Measurements from ENCODE around the gene PARD3B.

DNA sequence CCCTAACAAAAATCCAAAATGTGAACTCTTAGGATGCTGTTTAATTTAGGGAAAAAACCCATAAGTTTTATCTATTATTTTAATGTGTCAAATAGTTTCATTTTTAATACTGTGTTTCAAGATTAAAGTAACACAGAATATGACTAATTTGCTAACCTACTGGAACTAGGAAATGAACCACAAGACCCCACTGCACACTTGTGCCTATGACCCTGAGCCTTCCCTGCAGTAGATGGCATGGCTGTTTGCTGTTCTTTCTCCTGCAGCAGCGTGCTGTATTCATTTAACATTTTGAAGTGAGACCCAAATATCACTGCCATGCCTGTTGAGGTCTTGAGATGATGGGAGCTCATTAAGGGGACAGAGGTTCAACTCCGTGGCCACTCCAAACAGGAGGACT, 571.9 kb downstream of the PARD3B start:
- TF ChIP-seq TBP (IDR thresholded peaks at IDR 0.05; ENCODE audit: low read depth, low read length): no peak
- TF ChIP-seq NANOG (IDR thresholded peaks at IDR 0.05; ENCODE audit: insufficient read depth, low read depth, low read length, poor library complexity, severe bottlenecking): no peak
- TF ChIP-seq, protein P1, sequence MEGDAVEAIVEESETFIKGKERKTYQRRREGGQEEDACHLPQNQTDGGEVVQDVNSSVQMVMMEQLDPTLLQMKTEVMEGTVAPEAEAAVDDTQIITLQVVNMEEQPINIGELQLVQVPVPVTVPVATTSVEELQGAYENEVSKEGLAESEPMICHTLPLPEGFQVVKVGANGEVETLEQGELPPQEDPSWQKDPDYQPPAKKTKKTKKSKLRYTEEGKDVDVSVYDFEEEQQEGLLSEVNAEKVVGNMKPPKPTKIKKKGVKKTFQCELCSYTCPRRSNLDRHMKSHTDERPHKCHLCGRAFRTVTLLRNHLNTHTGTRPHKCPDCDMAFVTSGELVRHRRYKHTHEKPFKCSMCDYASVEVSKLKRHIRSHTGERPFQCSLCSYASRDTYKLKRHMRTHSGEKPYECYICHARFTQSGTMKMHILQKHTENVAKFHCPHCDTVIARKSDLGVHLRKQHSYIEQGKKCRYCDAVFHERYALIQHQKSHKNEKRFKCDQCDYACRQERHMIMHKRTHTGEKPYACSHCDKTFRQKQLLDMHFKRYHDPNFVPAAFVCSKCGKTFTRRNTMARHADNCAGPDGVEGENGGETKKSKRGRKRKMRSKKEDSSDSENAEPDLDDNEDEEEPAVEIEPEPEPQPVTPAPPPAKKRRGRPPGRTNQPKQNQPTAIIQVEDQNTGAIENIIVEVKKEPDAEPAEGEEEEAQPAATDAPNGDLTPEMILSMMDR (IDR thresholded peaks at IDR 0.05; ENCODE audit: control extremely low read depth in 1 of 3, insufficient read depth in 1 of 3, low read depth in 1 of 3, low read length in 3 of 3): no peak
- no peak for TF ChIP-seq NRF1 (IDR thresholded peaks at IDR 0.05; ENCODE audit: low read depth, low read length)
- TF ChIP-seq POLR2A (IDR thresholded peaks at IDR 0.05; ENCODE audit: control extremely low read depth in 1 of 2, low read depth in 2 of 2, low read length in 2 of 2): no peak
- TF ChIP-seq SP2 (IDR thresholded peaks at IDR 0.05; ENCODE audit: low read length): no peak
- no peak for TF ChIP-seq RAD21 (IDR thresholded peaks at IDR 0.05 in 1 of 2, conservative IDR thresholded peaks at IDR 0.05 in 1 of 2; ENCODE audit: low read depth in 2 of 2, low read length in 2 of 2)

Data from H1 (cell line).